Stimulated activated CD8-positive, alpha-beta memory T cell treated with anti-CD3 and anti-CD28 coated beads, Interleukin-7, amount 100 ng/mL, for 1 hour (primary cell): ENCODE data around the gene ARHGEF7.

Experiments used
- DNase-seq, 2 donors: peaks; one replicate each; pipeline ENCODE4 v3.0.0-alpha.2; 2020; ENCODE audit warnings: low read depth in 2 of 2

The ARHGEF7 gene

GRCh38 chr13:111323549-111323948 lies 208.4 kb downstream of the ARHGEF7 start:
- no peak for DNase-seq

GRCh38 chr13:111323950-111324651 lies 209.0 kb downstream of the ARHGEF7 start:
- no peak for DNase-seq

- DNase-seq = no peak
These were observed 209.6 kb downstream of the ARHGEF7 start for GRCh38 chr13:111324736-111325135.

- no peak for DNase-seq
These were observed 210.2 kb downstream of the ARHGEF7 start for GRCh38 chr13:111325146-111325890.

GRCh38 chr13:111325941-111326620 lies 211.0 kb downstream of the ARHGEF7 start:
- no peak for DNase-seq

GRCh38 chr13:111326621-111326965 lies 211.5 kb downstream of the ARHGEF7 start:
- no peak for DNase-seq

GRCh38 chr13:111326981-111327642 lies 212.0 kb downstream of the ARHGEF7 start:
- DNase-seq = no peak

GRCh38 chr13:111327730-111328573 lies 212.8 kb downstream of the ARHGEF7 start:
- DNase-seq = no peak

GRCh38 chr13:111328574-111329410 lies 213.7 kb downstream of the ARHGEF7 start:
- DNase-seq = no peak

GRCh38 chr13:111329641-111330040 lies 214.5 kb downstream of the ARHGEF7 start:
- no peak for DNase-seq

- no peak for DNase-seq
These were observed 215.0 kb downstream of the ARHGEF7 start for GRCh38 chr13:111330066-111330610.

GRCh38 chr13:111335298-111335697 lies 220.2 kb downstream of the ARHGEF7 start:
- no peak for DNase-seq

GRCh38 chr13:111336666-111337065 lies 221.6 kb downstream of the ARHGEF7 start:
- DNase-seq = no peak

GRCh38 chr13:111337206-111337605 lies 222.1 kb downstream of the ARHGEF7 start:
- no peak for DNase-seq

- DNase-seq = no peak
These were observed 222.6 kb downstream of the ARHGEF7 start for GRCh38 chr13:111337741-111338140.

GRCh38 chr13:111338841-111339240 lies 223.7 kb downstream of the ARHGEF7 start:
- DNase-seq = no peak

GRCh38 chr13:111339366-111340143 lies 224.4 kb downstream of the ARHGEF7 start:
- no peak for DNase-seq

- no peak for DNase-seq
These were observed 226.8 kb downstream of the ARHGEF7 start for GRCh38 chr13:111341886-111342285.

- no peak for DNase-seq
These were observed 227.6 kb downstream of the ARHGEF7 start for GRCh38 chr13:111342721-111343120.
